MM.1S (cell line): ENCODE data around the gene DLX6.

Experiments
- DNase-seq: peaks from one replicate; pipeline ENCODE4 v3.0.0-alpha.2; 2015
- H2AFZ ChIP-seq: fragments of 300-600 bp; sonication (generic); 2 replicates; pipeline ENCODE4 v1.6.0; 2016; ENCODE audit warnings: antibody characterized with exemption, low read length
- H3F3A ChIP-seq: fragments of 300-600 bp; sonication (generic); 2 replicates; pipeline ENCODE4 v1.6.1; 2016; ENCODE audit warnings: mild to moderate bottlenecking, antibody characterized with exemption, low read length, moderate library complexity, mixed read lengths; ENCODE audit not compliant: insufficient read depth
- H3K27ac ChIP-seq: fragments of 300-600 bp; sonication (generic); 2 replicates; pipeline ENCODE4 v1.5.1; 2016; ENCODE audit warnings: mild to moderate bottlenecking, low read length
- H3K27me3 ChIP-seq: fragments of 300-600 bp; sonication (generic); replicated peaks from 2 replicates; pipeline ENCODE4 v1.6.0; 2016; ENCODE audit warnings: low read length; ENCODE audit not compliant: insufficient read depth
- H3K36me3 ChIP-seq: fragments of 300-600 bp; sonication (generic); replicated peaks from 2 replicates; pipeline ENCODE4 v1.6.1; 2016; ENCODE audit warnings: mild to moderate bottlenecking, low read length, mixed read lengths; ENCODE audit not compliant: insufficient read depth
- H3K4me1 ChIP-seq: fragments of 300-600 bp; sonication (generic); 2 replicates; pipeline ENCODE4 v1.6.1; 2016; ENCODE audit warnings: low read length, mixed read lengths
- H3K4me2 ChIP-seq: fragments of 300-600 bp; sonication (generic); 2 replicates; pipeline ENCODE4 v1.6.0; 2016; ENCODE audit warnings: low read depth, low read length
- H3K4me3 ChIP-seq: fragments of 300-600 bp; sonication (generic); 2 replicates; pipeline ENCODE4 v1.5.1; 2016; ENCODE audit warnings: low read length, mixed read lengths
- H3K79me2 ChIP-seq: fragments of 300-600 bp; sonication (generic); 2 replicates; pipeline ENCODE4 v1.6.1; 2016; ENCODE audit warnings: mixed run types, low read length, mixed read lengths
- H3K9ac ChIP-seq: fragments of 300-600 bp; sonication (generic); 2 replicates; pipeline ENCODE4 v1.6.1; 2016; ENCODE audit warnings: low read length, mixed read lengths
- H3K9me2 ChIP-seq: fragments of 300-600 bp; sonication (generic); replicated peaks from 2 replicates; pipeline ENCODE4 v1.6.1; 2016; ENCODE audit warnings: mild to moderate bottlenecking, low read length, mixed read lengths; ENCODE audit not compliant: insufficient read depth
- H3K9me3 ChIP-seq: fragments of 300-600 bp; sonication (generic); replicated peaks from 2 replicates; pipeline ENCODE4 v1.6.1; 2016; ENCODE audit warnings: mild to moderate bottlenecking, low read length, mixed read lengths; ENCODE audit not compliant: insufficient read depth
- H4K20me1 ChIP-seq: fragments of 300-600 bp; sonication (generic); 2 replicates; pipeline ENCODE4 v1.6.1; 2016; ENCODE audit warnings: mild to moderate bottlenecking, low read length, moderate library complexity, mixed read lengths; ENCODE audit not compliant: insufficient read depth
- CTCF ChIP-seq: fragments of 300-600 bp; sonication (generic); IDR thresholded peaks from 2 replicates; pipeline ENCODE4 v1.5.1; 2016; ENCODE audit warnings: antibody characterized with exemption, low read length, mixed read lengths
- EZH2 ChIP-seq: fragments of 300-600 bp; sonication (generic); optimal IDR thresholded peaks from 2 replicates; pipeline ENCODE3; 2017; ENCODE audit warnings: low read depth, mild to moderate bottlenecking, antibody characterized with exemption, low read length, mixed read lengths
- EZH2phosphoT487 ChIP-seq: fragments of 300-600 bp; sonication (generic); IDR thresholded peaks from 2 replicates; pipeline ENCODE4 v1.6.1; 2018; ENCODE audit warnings: antibody characterized with exemption, low read length

DLX6 gene

DNA sequence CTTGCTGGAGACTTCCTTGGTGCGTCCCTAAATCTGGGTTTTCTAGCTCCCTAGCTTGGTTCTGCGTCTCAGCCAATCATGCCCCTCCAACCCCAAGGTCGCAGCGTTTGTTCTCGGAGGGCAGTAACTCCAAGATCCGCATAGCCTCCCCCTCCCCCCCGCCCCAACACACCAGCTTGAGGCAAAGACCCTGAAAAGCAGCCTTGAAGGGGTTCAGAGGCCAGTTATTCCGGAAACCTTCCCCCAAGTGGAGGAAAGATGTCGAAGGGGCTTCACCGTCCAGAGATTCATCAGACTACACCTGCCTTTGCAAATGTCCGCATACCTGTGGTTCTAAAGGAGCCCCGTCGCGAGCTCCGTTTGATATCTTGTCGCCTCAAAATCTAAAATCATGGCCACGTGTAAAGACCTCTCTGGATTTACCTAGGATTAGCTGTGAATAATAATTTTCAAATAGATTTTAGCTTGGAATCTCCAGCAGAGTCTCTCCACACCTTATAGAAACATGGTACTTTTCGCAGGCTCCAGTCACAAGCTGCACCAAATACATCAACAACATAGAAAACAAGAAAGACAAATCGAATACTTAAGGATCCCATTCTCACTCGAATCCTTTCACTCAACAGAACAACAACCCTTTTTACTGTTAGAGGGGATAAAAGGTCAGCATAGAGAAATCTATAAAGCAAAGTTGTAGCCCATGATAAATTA lies 7.9 kb downstream of the DLX6 start:
- Histone ChIP-seq H4K20me1 (no peaks in the 10 kb centered on the region), H3K4me3 (no peak overlapping the region), H3K4me2 (no peak overlapping the region), H2AFZ (no peak overlapping the region), H3K27me3 (peaks cover 17% of the 10 kb centered on the region), H3F3A (no peaks in the 10 kb centered on the region), H3K9me2 (no peaks in the 10 kb centered on the region), H3K4me1 (no peaks in the 10 kb centered on the region), H3K27ac (no peak overlapping the region), H3K79me2 (no peaks in the 10 kb centered on the region), H3K36me3 (no peaks in the 10 kb centered on the region), H3K9ac (no peak overlapping the region), H3K9me3 (no peaks in the 10 kb centered on the region)
- TF ChIP-seq EZH2 (no peak), CTCF (no peak), EZH2phosphoT487 (no peak)
- DNase-seq = no peak

DNA sequence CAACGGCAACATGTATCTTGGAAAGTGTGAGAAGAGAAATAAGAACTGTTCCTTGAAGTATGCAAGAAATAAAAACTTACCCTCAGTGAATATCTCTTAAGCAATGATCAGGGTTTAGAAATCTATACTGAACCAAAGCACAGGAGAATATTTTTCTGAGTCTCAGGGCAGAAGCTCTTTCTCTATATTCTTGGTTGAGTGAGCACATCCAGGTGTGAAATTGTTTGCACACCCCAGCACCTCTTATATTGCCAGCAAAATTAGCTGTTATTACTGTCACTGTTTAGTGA lies 8.4 kb downstream of the DLX6 start:
- no peak overlapping the region for H2AFZ ChIP-seq
- no peak for TF ChIP-seq EZH2phosphoT487
- TF ChIP-seq CTCF = no peak
- no peak for TF ChIP-seq EZH2
- H3K9me2 ChIP-seq = no peaks in the 10 kb centered on the region
- no peaks in the 10 kb centered on the region for H3K4me1 ChIP-seq
- no peaks in the 10 kb centered on the region for H3K79me2 ChIP-seq
- DNase-seq = no peak
- no peak overlapping the region for H3K4me3 ChIP-seq
- H3K9me3 ChIP-seq = no peaks in the 10 kb centered on the region
- no peak overlapping the region for H3K27ac ChIP-seq
- H3K36me3 ChIP-seq = no peaks in the 10 kb centered on the region
- H3K27me3 ChIP-seq = peaks cover 19% of the 10 kb centered on the region
- no peaks in the 10 kb centered on the region for H3F3A ChIP-seq
- H3K9ac ChIP-seq = no peak overlapping the region
- no peaks in the 10 kb centered on the region for H4K20me1 ChIP-seq
- H3K4me2 ChIP-seq = no peak overlapping the region

- H3K27ac ChIP-seq = no peak overlapping the region
- TF ChIP-seq EZH2 (no peak), EZH2phosphoT487 (no peak), CTCF (no peak)
- no peak overlapping the region for H2AFZ ChIP-seq
- no peak overlapping the region for H3K4me2 ChIP-seq
- H3F3A ChIP-seq = no peaks in the 10 kb centered on the region
- no peak overlapping the region for H3K9ac ChIP-seq
- no peaks in the 10 kb centered on the region for H3K36me3 ChIP-seq
- H4K20me1 ChIP-seq = no peaks in the 10 kb centered on the region
- no peaks in the 10 kb centered on the region for H3K9me2 ChIP-seq
- peaks cover 24% of the 10 kb centered on the region for H3K27me3 ChIP-seq
- no peaks in the 10 kb centered on the region for H3K4me1 ChIP-seq
- H3K4me3 ChIP-seq = no peak overlapping the region
- no peak for DNase-seq
- no peaks in the 10 kb centered on the region for H3K79me2 ChIP-seq
- H3K9me3 ChIP-seq = no peaks in the 10 kb centered on the region
Observed at GRCh38 chr7:97014145-97014750, 8.9 kb downstream of the DLX6 start.
